Stimulated activated CD4-positive, alpha-beta T cell treated with anti-CD3 and anti-CD28 coated beads, TNF-alpha, amount 100 ng/mL, for 48 hours (primary cell): ENCODE data around the gene GTF2I.
A peak's percentile ranks its signal among the peaks of the same experiment; 100 is the strongest.
"Not testable (repeated sequence)": the region's sequence is repeated elsewhere in the genome, so short reads cannot be mapped to it uniquely, and the experiment has no call there.

Experiments
- DNase-seq, 3 donors: peaks; one replicate each; pipeline ENCODE4 v3.0.0-alpha.2; 2020; ENCODE audit warnings: low read depth in 3 of 3

The GTF2I gene

GRCh38 chr7:74775111-74775510 is 117.6 kb downstream of the GTF2I start:
- not testable (repeated sequence) for DNase-seq

- not testable (repeated sequence) for DNase-seq
These were observed 121.5 kb downstream of the GTF2I start for GRCh38 chr7:74779053-74779452.

- not testable (repeated sequence) for DNase-seq
These were observed 124.2 kb downstream of the GTF2I start for GRCh38 chr7:74781746-74782145.

GRCh38 chr7:74783595-74783994 is 126.1 kb downstream of the GTF2I start:
- not testable (repeated sequence) for DNase-seq

GRCh38 chr7:74788369-74789150 is 131.0 kb downstream of the GTF2I start:
- DNase-seq: peak; percentile 88 to 93 (median 92)

- not testable (repeated sequence) for DNase-seq
These were observed 131.8 kb downstream of the GTF2I start for GRCh38 chr7:74789200-74789736.

- not testable (repeated sequence) for DNase-seq
These were observed 140.5 kb downstream of the GTF2I start for GRCh38 chr7:74797848-74798622.

- DNase-seq: not testable (repeated sequence)
These were observed 141.1 kb downstream of the GTF2I start for GRCh38 chr7:74798644-74799043.
